Caki2 (cell line): Measurements from ENCODE around the gene ICA1. TPM values are rescaled to one million over a fixed set of nuclear protein-coding genes. Genes with fewer than 3 reads are reported as not detected.
"Not testable (repeated sequence)": the region's sequence is repeated elsewhere in the genome, so short reads cannot be mapped to it uniquely, and the experiment has no call there.

Experiments used
- DNase-seq: peaks from one replicate; pipeline ENCODE4 v3.0.0-alpha.2; 2015; ENCODE audit warnings: low read depth
- in situ Hi-C: cut with HindIII; loops from 2 replicates; pipeline ENCODE4 v1.10.0; 2016; ENCODE audit warnings: low sequenced_read_pairs, low pct_unique_long_range_greater_than_20kb, mixed read lengths
- total RNA-seq: library from RNA; depleted of rRNA; stranded (reverse); fragments of >200 nt; shearing (Covaris generic); gene quantifications from 2 replicates; pipeline ENCODE4 v1.2.3, GENCODE V29; 2014; ENCODE audit warnings: low replicate concordance

ICA1 gene
- total RNA-seq, 1 experiment from 2014 or later = 2.1 TPM

DNA sequence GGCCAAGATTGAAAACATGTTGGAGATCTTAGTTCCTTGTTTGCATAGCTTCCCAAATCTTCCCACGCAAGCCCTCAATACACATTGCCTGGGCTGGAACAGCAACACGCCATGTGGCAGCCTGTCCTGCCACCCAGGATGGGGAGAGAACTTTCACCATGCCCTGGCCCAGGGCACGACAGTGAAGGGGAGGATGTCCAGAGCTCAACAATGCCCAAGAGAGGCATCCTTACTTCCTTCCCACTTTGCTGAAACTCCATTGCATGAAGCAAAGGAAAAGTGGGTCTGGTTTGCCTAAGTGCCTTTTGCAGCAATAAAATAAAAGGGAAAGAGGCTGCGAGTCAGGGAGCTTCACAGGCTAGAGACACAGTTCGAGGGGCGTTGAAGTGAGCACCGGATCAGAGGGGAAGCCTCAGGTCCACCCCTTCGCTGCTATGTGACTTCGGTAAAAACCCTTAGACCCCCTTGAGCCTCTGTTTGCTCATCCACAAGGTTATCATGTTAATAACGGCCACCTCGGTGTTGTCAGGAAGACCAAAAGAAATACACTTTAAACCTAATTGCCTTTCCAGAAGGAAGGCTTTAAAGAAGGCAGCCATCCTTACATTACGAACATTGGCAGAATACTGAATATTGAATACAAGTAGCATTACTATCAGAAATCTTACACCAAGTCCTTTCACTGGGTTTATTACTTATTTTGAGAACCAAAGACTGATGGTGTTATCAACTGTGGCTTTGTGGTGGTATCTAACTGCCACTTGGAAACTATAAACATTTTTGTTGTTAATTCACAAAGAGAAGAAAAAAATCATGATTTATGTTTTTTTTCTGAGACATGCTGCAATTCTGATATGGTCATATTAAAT is 133.3 kb downstream of the ICA1 start:
- in situ Hi-C loops = no loop called here
- no peak for DNase-seq

DNA sequence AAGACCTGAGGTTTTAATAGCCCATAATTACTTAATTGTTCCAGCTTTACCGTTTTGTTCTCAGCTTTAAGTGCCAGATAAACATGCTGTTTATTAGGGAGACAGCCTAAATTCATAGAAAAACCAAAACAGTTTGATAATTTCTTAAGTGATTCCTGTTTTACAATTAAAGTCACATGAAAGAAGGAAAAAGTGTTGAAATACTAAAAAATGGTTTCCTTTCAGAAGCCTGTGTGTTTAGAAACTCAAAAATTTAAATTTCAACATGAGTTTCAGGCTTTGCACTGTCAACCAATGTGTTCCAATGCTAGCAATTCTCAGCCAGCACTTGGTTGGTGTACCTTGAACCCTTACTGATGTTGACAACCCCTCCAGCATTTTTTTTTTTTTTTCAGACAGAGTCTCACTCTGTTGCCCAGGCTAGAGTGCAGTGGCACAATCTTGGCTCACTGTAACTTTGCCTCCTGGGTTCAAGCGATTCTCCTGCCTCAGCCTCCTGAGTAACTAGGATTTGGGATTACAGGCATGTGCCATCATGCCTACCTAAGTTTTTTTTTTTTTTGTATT is 135.3 kb downstream of the ICA1 start:
- no peak for DNase-seq
- in situ Hi-C loops = no loop called here

DNA sequence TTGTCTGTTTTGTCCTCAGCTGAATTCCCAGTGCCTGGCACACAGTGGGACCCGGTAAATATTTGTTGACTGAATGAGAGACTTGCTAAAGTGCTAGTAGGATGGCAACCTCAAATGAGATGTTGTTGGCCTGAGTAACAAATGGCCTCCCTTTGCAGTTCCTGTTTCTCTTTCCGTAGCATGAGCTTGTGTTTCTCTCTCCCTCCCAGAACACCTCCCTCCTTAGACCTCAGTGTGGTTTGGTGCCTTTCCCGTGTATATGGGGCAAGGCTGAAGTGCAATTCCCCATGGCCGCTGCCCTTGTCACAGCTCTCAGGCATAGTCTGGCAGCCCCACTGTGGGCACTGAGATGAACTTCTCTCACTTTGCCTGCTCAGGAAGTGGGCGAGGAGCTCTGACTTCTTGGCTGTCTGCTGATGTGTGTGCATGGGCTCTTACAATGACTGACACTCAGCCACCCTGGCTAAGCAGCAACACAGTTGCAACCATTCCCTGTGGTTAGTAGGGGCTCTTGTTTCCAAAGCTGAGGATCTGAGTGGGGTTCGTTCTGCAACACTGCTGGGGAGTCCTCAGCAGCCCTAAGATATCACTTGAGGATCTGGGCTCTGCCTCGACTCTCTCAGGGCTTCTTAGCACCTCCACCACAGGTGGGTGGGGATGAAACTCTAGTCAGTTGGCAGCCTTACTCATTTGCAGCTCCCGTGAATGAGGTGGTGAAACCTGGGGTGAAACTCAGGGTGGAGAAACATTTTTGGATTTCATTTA is 136.1 kb downstream of the ICA1 start:
- no peak for DNase-seq
- in situ Hi-C loops = no loop called here

DNA sequence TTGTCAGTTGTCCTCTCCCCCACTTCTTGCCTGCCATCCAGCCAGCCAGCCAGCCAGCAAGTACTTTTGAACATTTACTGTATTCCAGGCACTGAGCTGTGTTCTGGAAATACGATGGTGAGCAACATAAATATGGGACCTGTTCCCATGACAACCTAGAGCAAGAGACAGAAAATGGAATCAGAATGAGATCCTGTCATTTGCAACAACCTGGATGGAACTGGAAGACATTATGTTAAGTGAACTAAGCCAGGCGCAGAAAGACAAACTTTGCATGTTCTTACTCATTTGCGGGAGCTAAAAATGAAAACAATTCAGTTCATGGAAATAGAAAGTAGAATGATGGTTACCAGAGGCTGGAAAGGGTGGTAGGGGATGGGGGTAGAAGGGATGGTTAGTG is 140.7 kb downstream of the ICA1 start:
- in situ Hi-C loops = no loop called here
- DNase-seq = no peak

DNA sequence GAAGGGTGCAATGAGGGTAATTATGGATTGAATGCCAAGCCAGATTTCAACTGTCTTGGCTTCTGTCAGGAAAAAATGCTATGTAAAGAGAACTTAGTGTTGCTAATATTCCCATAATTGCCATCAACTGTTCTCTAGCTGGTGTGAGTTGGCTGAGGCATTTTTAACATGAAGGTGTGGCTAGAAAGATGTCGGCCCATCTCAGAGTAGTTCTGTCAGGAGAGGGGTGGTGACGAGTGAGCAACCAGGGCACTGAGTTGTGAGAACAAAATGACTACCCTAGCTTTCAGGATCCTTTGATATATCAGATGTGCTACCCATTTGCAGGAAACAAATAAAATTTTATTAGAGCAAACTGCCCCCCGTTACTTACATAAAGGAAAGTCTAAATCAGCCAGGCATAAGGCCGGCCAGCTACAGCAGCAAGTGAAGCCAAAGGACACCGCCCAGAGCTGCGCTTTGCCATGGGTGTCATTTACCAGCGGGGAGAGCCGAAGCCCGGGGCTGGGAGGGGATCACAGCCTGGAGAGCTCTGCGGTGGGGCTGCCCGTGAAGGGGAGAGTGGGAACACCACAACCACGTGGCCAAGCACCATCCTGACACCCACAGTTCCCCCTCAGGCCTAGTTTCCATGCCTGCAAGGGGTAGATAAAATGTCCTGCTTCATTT is 141.4 kb downstream of the ICA1 start:
- DNase-seq = no peak
- in situ Hi-C loops = no loop called here

DNA sequence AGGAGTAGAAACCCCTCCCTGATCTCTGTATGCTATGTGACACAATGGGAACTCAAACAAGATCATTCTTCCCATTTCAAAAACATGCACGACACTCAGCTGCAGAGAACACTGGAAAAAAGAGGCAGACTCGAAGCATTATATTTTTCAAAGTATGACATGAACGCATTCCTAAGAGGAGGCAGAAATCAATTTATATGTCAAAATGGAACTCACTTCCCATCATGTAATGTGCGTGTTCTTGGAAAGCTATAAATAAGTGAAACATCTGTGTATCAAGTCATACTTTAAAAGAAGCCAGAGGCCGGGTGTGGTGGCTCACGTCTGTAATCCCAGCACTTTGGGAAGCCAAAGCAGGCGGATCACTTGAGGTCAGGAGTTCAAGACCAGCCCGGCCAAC is 142.7 kb downstream of the ICA1 start:
- in situ Hi-C loops = no loop called here

DNA sequence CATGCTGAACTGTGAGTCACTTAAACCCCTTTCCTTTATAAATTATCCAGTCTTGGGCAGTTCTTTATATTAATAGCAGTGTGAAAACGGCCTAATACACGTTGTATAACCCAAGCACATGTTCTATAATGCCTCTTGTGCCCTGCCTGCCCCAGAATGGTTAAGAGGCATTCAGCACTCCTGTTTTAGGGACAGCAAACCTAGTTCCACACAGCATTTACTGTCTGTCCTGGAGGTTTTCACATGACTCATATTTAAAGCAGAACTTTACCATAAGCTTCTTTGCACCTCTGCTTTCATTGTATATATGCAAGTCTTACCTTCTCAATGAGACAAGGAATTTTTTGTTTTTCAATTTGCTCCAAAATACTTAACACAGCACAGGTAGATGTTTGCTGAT is 144.8 kb downstream of the ICA1 start:
- no peak for DNase-seq
- in situ Hi-C loops = no loop called here

More for the DNA sequence above, 142.7 kb downstream of the ICA1 start:
- DNase-seq = no peak

DNA sequence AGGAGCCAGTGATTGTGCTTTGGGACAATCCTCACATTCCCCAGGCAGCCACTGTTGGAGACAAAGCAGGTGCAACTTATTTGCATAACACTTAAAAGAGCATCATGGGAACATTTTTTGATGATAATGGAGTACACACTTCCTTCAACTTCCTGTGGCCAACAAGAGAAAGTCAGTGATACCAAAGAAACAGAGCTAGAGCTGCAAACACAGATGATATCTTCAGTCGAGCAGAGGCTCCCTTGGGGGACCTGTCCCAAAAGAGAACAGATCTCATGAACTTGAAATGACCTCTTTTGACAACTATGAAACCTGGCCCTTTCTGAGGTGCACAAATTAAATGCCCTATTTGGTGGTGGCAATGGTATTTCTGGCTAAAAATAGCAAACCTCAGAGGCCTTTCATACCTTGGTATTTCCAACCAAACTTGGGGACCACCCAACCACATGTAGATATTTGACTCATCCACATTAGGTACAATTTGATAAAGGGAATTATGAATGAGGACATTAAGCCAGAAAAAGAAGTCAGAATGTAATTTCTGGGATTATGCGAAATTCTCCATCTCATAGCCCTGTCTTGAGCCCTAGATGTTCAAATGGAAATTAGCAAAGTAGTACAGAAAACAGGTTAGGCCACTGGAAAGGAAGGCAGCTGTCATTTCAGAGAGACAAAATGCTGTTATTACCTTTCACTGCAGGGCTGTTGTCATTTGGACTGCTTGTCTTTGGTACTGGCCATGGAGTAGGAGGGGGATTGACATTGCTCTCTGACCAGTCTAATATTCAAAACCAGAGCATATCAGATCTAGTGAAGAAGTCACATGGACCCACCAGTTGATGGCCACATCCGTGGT is 146.2 kb downstream of the ICA1 start:
- DNase-seq = no peak
- in situ Hi-C loops = no loop called here

DNA sequence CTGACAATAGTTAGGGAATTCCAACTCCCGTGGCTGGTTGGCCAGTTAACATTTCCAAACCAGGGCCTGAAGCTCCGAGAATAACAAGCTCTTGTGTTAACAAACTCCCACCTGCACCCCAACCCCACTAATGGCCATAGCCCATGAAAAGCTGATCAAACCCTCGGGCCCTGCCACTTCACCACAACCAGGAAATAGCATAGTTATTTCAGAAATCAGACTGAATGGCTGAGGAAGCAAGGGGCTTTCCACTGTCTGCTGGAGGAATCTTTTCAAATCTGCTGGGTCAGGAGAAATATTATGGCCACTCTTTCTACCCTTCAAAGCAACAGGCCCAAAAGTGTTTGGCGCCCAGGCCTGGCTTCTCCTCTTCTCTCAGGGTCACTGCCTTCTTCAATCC is 147.8 kb downstream of the ICA1 start:
- no peak for DNase-seq
- in situ Hi-C loops = no loop called here

DNA sequence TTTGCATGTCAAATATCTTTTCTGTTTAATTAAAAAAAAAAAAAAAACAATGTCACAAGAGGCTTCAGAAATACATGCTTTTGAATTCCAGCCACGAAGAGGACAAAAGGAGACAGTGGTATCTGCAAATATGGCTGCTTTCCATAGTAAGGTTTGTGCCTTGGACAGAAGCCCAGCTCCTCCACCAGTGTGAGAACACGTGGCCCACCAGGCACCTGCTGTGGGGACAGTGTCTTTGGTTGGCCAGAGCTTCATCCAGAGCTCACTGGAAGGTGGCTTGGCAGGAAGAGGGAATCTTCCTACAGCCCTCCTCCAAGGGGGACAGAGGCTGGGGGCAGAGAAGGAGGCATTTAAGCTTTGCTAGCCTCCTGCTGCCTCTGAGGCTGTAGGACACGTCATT is 148.8 kb downstream of the ICA1 start:
- DNase-seq = no peak
- in situ Hi-C loops = no loop called here

DNA sequence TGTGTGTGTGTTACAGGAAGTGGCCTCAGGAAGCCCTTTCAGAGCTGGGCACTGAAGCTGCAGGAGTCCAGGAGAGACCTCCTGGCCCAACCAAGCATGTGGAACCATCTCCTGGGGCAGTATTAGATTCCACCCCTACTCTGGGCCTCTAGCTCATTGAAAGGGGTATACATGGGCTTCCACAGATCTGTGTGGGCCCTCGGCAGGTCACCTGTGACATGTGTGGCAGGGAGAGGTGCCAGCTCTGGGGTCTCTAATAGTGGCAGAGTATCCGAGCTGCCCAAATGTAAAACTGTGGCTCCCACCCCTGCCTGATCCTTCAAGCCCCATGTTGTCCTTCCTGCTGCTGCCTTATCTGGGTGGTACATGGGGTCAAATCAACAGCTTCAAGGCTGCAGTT is 149.3 kb downstream of the ICA1 start:
- no peak for DNase-seq
- in situ Hi-C loops = no loop called here

DNA sequence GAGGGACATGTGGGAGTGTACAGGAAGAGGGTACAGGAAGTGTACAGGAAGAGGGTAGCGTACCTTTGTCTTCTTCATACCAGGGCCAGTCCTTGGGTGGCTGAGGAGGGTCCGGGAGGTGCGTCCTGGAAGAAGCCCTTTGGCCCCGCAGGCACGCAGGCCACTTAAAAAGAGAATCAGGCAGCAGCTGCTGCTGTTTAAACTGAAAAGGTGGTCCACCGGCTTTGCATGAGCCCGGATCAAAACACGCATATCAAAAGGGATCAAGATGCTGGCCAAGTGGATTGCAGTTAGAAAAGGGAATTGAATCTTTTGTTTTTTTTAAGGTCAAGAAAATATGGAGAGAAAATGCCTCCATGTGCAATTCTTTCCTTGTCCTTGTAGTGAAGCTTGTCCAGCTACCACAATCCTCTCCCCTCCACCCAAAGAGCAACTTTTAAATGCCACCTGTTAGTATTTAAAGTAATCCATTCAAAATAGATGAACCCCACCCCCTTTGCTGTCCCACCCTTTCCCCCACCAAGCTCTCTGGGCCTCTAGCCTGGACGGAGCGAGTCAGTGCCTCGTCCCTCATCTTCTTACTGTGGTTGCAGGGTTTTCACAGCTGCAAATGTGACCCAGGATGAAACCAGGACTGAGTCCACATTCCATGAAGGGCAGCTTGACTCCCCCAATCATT is 150.5 kb downstream of the ICA1 start:
- DNase-seq = no peak
- in situ Hi-C loops = no loop called here

DNA sequence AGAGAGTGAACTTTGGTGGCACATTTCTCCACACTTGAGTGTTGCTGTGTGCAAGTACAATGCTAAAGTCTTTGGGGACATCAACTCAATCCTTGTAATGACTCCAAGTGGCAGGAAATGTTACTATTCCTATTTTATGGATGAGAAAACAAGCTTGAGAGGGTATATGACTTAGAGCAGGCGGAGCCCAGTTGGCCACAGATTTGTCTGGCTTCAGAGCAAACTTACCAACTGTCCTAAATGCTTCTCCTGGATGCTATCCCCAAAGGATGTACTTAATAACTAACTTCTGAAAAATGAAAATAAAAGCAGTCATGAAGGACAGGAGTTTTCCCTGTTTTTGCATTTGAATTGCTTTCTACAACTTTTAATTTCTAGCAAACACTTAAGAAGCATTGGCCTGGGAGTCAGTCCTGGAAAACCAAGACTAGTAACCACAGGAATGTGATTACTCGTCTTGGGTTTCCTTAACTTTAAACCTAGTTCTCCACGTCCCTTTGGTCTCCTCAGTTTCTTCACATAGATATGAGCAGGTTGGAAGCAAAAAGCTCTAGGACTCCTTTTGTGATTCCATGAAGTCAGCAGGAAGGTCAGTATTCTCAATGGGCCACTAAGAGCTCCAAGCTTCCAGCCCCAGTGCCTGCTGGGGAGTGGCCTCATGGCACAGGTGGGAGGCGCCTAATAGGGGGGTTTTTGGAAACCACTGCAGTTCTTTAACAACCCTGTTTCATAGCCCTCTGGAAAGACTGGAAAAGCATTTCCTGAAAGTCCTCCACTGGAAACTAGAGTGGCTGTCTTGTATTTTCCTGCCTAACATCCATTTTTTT is 152.6 kb downstream of the ICA1 start:
- in situ Hi-C loops = no loop called here
- peak; percentile 51 for DNase-seq

DNA sequence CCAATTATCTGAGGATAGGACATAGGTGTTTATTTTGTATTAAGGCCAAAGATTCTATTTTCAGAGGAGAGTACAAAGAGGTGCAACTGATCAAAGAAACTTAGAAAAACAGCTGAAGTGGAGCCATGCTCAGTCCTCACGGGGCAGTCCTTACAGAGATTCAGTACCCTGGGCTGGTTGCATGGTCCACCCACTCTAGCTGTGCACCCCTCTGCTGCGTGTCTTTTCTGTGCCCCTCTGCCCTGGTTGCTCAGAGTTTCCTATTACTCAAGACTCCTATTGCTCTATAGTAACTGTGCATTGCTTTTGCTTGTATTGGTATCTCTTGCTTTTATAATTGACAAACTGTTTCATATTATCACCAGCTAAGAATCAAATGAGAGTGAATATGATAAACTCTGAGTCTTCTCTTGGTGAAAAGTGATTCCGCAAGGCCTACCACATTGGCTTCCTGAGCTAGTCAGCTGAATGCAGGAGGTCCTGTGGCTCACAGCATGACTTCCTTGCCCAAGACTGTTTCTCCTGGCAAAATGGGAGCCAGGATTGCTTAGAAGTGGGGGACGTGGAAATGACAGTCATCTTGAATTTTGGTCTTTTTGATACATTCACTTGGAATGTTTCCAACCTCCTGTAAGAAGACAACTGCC is 156.4 kb downstream of the ICA1 start:
- no peak for DNase-seq
- in situ Hi-C loops = no loop called here

DNA sequence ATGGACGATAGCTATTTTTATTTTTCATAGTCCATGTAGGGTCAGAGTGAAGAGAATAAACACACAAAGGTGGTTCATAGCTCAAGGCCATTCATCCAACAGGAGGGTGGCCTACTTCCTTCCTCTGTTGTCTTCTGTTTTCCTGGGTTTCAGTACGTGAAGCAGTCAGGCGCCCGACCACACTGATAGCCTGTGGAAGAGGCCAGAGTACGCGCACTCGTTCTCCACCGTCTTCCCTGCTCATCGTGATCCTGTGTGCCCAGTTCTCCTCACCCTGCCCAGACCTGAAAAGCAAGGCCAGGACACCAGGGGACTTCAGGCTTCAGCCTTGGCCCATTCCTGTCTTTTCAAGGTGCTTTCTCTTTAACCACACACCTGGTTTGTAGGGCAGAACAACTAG is 158.7 kb downstream of the ICA1 start:
- DNase-seq = no peak
- in situ Hi-C loops = no loop called here

DNA sequence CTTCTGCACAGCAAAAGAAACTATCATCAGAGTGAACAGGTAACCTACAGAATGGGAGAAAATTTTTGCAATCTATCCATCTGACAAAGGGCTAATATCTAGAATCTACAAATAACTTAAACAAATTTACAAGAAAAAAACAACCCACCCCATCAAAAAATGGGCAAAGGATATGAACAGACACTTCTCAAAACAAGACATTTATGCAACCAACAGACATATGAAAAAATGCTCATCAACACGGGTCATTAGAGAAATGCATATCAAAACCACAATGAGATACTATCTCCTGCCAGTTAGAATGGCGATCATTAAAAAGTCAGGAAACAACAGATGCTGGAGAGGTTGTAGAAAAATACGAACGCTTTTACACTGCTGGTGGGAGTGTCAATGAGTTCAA is 160.7 kb downstream of the ICA1 start:
- DNase-seq, in situ Hi-C loops: not testable (repeated sequence)
